Lung (tissue), 12 donors: ENCODE measurements around the gene ABCA1. TPM values are rescaled to one million over a fixed set of nuclear protein-coding genes. Genes with fewer than 3 reads are reported as not detected.
"Not testable (repeated sequence)": the region's sequence is repeated elsewhere in the genome, so short reads cannot be mapped to it uniquely, and the experiment has no call there.

Source experiments
- ATAC-seq: fragments of 200-7000 bp; cut with Tn5 transposase; one replicate; pipeline ENCODE4 v1.9.1; 2020; ENCODE audit warnings: moderate number of reproducible peaks; ENCODE audit not compliant: insufficient read depth, low FRiP score
- DNase-seq, 3 donors: peaks; one replicate each; pipeline ENCODE4 v3.0.0-alpha.2; 2013 to 2017
- H3K27ac ChIP-seq, 2 donors: one replicate each; pipeline ENCODE4 v1.5.1; 2013; ENCODE audit warnings: mild to moderate bottlenecking in 2 of 2, moderate library complexity in 2 of 2, control low read depth in 1 of 2, inconsistent platforms in 1 of 2, low read depth in 1 of 2, low read length in 1 of 2
- H3K27me3 ChIP-seq, 3 donors: one replicate each; pipeline ENCODE4 v1.5.1; 2013; ENCODE audit warnings: low read length in 2 of 3; ENCODE audit not compliant: control insufficient read depth in 3 of 3, insufficient read depth in 3 of 3
- H3K36me3 ChIP-seq, 4 donors: one replicate each; pipeline ENCODE4 v1.5.1; 2013; ENCODE audit warnings: low read length in 4 of 4, mild to moderate bottlenecking in 1 of 4, moderate library complexity in 1 of 4; ENCODE audit not compliant: control insufficient read depth in 4 of 4, insufficient read depth in 4 of 4
- H3K4me1 ChIP-seq, 5 donors: one replicate each; pipeline ENCODE4 v1.5.1; 2013; ENCODE audit warnings: low read length in 5 of 5, mild to moderate bottlenecking in 2 of 5, moderate library complexity in 1 of 5; ENCODE audit not compliant: control insufficient read depth in 5 of 5, insufficient read depth in 5 of 5
- H3K4me3 ChIP-seq: one replicate; pipeline ENCODE4 v1.5.1; 2013; ENCODE audit warnings: mild to moderate bottlenecking, control low read depth, moderate library complexity
- H3K9ac ChIP-seq, 2 donors: one replicate each; pipeline ENCODE4 v1.5.1; 2013; ENCODE audit warnings: low read length in 2 of 2, control low read depth in 1 of 2; ENCODE audit not compliant: insufficient read depth in 1 of 2
- H3K9me3 ChIP-seq, 4 donors: one replicate each; pipeline ENCODE4 v1.5.1; 2013; ENCODE audit warnings: low read length in 3 of 4, mild to moderate bottlenecking in 1 of 4, moderate library complexity in 1 of 4; ENCODE audit not compliant: control insufficient read depth in 4 of 4, insufficient read depth in 3 of 4
- WGBS, 2 donors: extraction: QIAGEN DNeasy Blood & Tissue Kit; methylation state at CpG; one replicate each; pipeline ENCODE4 v1.1.7; 2013; 5-methylcytosine and 5-hydroxymethylcytosine counted together
- polyA plus RNA-seq, 2 donors: library from polyadenylated mRNA; stranded (reverse); fragments of 200-250 nt; gene quantifications; one replicate each; pipeline ENCODE4 v1.2.1, GENCODE V29; 2013
- total RNA-seq, 2 donors: library from RNA; depleted of rRNA in 1 of 2; stranded (reverse); fragments of >200 nt in 1 of 2; gene quantifications; one replicate each; pipeline ENCODE4 v1.2.1, GENCODE V29; 2014 to 2021
- TF ChIP-seq, protein P1 (sequence below): IDR thresholded peaks from 2 replicates; pipeline ENCODE4 v1.5.1; 2012; ENCODE audit warnings: mild to moderate bottlenecking; ENCODE audit errors: control extremely low read depth, extremely low read depth
- donor health status: control.
- donor health status: control.
- donor health status: Bipolar disorder and iron deficiency.
- donor health status: healthy.
- donor health status: DM: yes; HTN: yes; CAD: no.

Gene ABCA1
- total and polyA plus RNA-seq, 4 donors, result 5.4 to 140 (median 16.8) TPM

DNA sequence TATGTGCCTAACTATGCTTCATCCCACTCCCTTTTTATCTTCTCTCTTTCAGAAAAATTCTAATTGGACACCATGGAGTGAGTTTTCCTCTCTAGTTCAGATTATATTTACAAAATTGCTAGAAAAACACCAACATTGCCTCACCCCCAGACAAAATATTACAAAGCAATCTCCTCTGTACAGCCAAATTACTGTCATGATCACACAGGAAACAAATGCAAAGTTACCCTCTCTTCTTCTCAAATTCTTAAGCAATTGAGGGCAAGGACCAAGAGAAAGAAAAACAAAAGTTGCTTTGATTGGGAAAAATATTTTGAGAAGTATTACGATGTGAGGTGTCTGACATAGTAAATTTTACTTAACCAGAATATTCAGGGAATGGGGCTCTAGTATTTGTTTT, 30.8 kb upstream of the ABCA1 start:
- Histone ChIP-seq H3K27ac (no peak overlapping the region), H3K9ac (no peak overlapping the region), H3K4me1 (peaks cover 0 to 8% (median 0%) of the 10 kb centered on the region in 5 donors), H3K4me3 (no peak overlapping the region), H3K9me3 (no peaks in the 10 kb centered on the region), H3K36me3 (no peaks in the 10 kb centered on the region), H3K27me3 (no peaks in the 10 kb centered on the region)
- 21 to 51% methylated on average over 1 of the region's 1 CpG for WGBS, 2 donors
- TF ChIP-seq, protein P1, sequence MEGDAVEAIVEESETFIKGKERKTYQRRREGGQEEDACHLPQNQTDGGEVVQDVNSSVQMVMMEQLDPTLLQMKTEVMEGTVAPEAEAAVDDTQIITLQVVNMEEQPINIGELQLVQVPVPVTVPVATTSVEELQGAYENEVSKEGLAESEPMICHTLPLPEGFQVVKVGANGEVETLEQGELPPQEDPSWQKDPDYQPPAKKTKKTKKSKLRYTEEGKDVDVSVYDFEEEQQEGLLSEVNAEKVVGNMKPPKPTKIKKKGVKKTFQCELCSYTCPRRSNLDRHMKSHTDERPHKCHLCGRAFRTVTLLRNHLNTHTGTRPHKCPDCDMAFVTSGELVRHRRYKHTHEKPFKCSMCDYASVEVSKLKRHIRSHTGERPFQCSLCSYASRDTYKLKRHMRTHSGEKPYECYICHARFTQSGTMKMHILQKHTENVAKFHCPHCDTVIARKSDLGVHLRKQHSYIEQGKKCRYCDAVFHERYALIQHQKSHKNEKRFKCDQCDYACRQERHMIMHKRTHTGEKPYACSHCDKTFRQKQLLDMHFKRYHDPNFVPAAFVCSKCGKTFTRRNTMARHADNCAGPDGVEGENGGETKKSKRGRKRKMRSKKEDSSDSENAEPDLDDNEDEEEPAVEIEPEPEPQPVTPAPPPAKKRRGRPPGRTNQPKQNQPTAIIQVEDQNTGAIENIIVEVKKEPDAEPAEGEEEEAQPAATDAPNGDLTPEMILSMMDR, result no peak
- ATAC-seq (no peak), DNase-seq (no peak)

DNA sequence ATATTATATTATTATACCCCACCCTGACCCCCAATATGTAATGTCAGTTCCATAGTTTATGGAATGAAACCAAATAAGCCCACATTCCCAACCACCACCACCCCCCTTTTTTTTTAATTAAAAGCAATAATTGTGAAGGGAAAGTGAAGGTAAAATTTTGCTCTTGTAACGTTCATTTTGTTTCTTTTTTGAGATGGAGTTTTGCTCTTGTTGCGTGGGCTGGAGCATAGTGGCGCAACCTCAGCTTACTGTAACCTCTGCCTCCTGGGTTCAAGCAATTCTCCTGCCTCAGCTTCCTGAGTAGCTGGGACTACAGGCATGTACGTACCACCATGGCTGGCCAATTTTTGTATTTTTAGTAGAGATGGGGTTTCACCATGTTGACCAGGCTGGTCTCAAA, 30.1 kb upstream of the ABCA1 start:
- H3K27ac ChIP-seq, DNase-seq, H3K9ac ChIP-seq, H3K27me3 ChIP-seq, H3K36me3 ChIP-seq, H3K4me1 ChIP-seq, ATAC-seq, H3K4me3 ChIP-seq, H3K9me3 ChIP-seq: not testable (repeated sequence)
- 48 to 55% methylated on average over 4 of the region's 4 CpGs for WGBS, 2 donors

DNA sequence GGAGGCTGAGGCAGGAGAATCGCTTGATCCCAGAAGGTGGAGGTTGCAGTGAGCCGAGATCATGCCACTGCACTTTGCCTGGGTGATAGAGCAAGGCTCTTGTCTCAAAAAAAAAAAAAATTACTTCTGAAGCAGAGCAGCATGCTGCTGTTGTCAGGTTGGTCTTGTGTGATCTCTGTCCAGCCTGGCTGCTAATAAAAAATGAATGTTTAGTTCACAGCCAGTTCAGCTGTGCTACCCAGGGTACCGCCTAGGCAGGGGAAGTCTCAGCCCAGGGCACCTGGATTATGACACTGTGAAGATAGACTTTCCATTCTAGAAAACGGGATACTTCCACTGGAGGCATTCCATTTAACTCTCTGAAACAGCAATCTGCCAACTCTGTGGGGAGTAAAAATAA, 23.5 kb upstream of the ABCA1 start:
- WGBS, 2 donors, result 86 to 91% methylated on average over 4 of the region's 4 CpGs

GRCh38 chr9:104950838-104951237, 22.9 kb upstream of the ABCA1 start:
- ATAC-seq (no peak), DNase-seq (no peak)
- TF ChIP-seq, protein P1, result no peak
- Histone ChIP-seq H3K27me3 (no peaks in the 10 kb centered on the region), H3K4me1 (no peaks in the 10 kb centered on the region), H3K4me3 (no peak overlapping the region), H3K36me3 (no peaks in the 10 kb centered on the region), H3K27ac (no peak overlapping the region), H3K9me3 (no peaks in the 10 kb centered on the region), H3K9ac (no peak overlapping the region)
- 88 to 96% methylated on average over 4 of the region's 4 CpGs for WGBS, 2 donors

More for the DNA sequence above, 23.5 kb upstream of the ABCA1 start:
- Histone ChIP-seq H3K9ac (no peak overlapping the region), H3K27ac (no peak overlapping the region), H3K36me3 (no peaks in the 10 kb centered on the region), H3K4me1 (no peaks in the 10 kb centered on the region), H3K9me3 (no peaks in the 10 kb centered on the region), H3K4me3 (no peak overlapping the region), H3K27me3 (no peaks in the 10 kb centered on the region)
- TF ChIP-seq, protein P1, result no peak
- no peak for ATAC-seq
- DNase-seq, result no peak
